Measurements from ENCODE around the gene LDLRAD4.

- TF ChIP-seq CTCF (IDR thresholded peaks at IDR 0.05; ENCODE audit: borderline replicate concordance, extremely low read depth, low read length, poor library complexity, severe bottlenecking) (no peak), EZH2 (IDR thresholded peaks at IDR 0.05; ENCODE audit: borderline replicate concordance, low read depth, low read length, severe bottlenecking) (no peak)
Observed at GRCh38 chr18:13562494-13563029, 344.0 kb downstream of the LDLRAD4 start.

Data from DND-41 (cell line).